Esophagus squamous epithelium (tissue), 5 donors: ENCODE data around the gene IL18BP. TPM values are rescaled to one million over a fixed set of nuclear protein-coding genes. Genes with fewer than 3 reads are reported as not detected.

Experiments used
- DNase-seq: peaks from one replicate; lab custom pipeline; 2025; lab: John Stamatoyannopoulos, UW
- H3K27ac ChIP-seq, 4 donors: fragments of 200-600 bp; sonication (generic); one replicate each; pipeline ENCODE4 v1.5.1; 2016 to 2019; ENCODE audit warnings: mild to moderate bottlenecking in 1 of 4
- H3K27me3 ChIP-seq, 4 donors: fragments of 200-600 bp; sonication (generic); 1 replicate in 3 of 4; 2 replicates in 1 of 4; pipeline versions ENCODE4 v1.5.1 to v1.6.0; 2017 to 2021; ENCODE audit warnings: antibody characterized with exemption in 1 of 4
- H3K36me3 ChIP-seq, 3 donors: fragments of 200-600 bp; sonication (generic); one replicate each; pipeline ENCODE4 v1.5.1; 2016 to 2019
- H3K4me1 ChIP-seq, 3 donors: fragments of 200-600 bp; sonication (generic); one replicate each; pipeline ENCODE4 v1.5.1; 2017 to 2019
- H3K4me3 ChIP-seq, 4 donors: fragments of 200-600 bp; sonication (generic); 1 replicate in 3 of 4; 2 replicates in 1 of 4; pipeline ENCODE4 v1.5.1; 2016 to 2019; ENCODE audit warnings: mild to moderate bottlenecking in 2 of 4, moderate library complexity in 1 of 4
- H3K9me3 ChIP-seq, 3 donors: fragments of 200-600 bp; sonication (generic); one replicate each; pipeline ENCODE4 v1.5.1; 2016 to 2019
- POLR2A ChIP-seq, 4 donors: fragments of 450-650 bp; IDR thresholded peaks; one replicate each; pipeline ENCODE4 v1.6.1; 2017; ENCODE audit warnings: antibody characterized with exemption in 4 of 4, mild to moderate bottlenecking in 4 of 4, moderate library complexity in 3 of 4
- WGBS, 2 donors: methylation state at CpG; one replicate each; pipeline ENCODE4 v1.1.5; 2018; 5-methylcytosine and 5-hydroxymethylcytosine counted together
- intact Hi-C: fragments of 100-400 bp; cut with DNase I; formaldehyde crosslinking; loops from one replicate; pipeline ENCODE4 v1.15.0; 2022
- total RNA-seq, 4 donors: library from RNA; depleted of rRNA; stranded (reverse); fragments of >200 nt; gene quantifications; one replicate each; pipeline ENCODE4 v1.1.0, GENCODE V29; 2016
- TF ChIP-seq, protein P1 (sequence below), 6 experiments: fragments of 450-650 bp in 4 of 6; fragments of 200-600 bp in 2 of 6; sonication (generic) in 2 of 6; IDR thresholded peaks; one replicate each; pipeline ENCODE4 v1.5.1; 2016 to 2019; ENCODE audit warnings: antibody characterized with exemption in 6 of 6, mild to moderate bottlenecking in 4 of 6, moderate library complexity in 4 of 6
- donor health status: DM: yes; HTN: yes; CAD: no.

The IL18BP gene
- total RNA-seq, 4 donors from 2014 or later, result 1.6 to 6.5 (median 4.8) TPM

DNA sequence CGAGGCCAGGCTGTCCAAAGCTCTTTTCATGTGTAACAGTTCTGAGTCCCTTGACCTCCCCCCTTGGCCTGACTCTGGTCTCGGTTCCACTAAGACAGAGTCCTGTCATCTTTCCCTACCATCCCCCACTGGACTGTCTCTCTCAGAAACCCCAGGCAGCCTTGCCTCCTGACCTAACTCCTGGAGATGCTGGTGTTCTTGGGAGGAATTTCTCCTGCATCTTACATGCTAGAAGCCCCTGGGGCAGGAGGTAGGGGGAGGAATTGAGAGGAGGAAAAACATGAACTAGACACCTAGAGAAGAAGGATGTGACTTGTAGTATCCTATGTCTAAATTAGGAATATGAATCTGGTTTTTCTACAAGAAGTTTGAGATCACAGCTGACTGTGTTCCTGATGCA is 648 bp upstream of the IL18BP start:
- H3K36me3 ChIP-seq, result peaks cover 0 to 64% (median 6%) of the 10 kb centered on the region in 3 donors
- H3K27ac ChIP-seq, result peak overlapping the region in 2 of 4 donors; percentile 76 to 85
- no peaks in the 10 kb centered on the region for H3K9me3 ChIP-seq
- 75 to 77% methylated on average over 2 of the region's 2 CpGs for WGBS, 2 donors
- H3K27me3 ChIP-seq, result no peaks in the 10 kb centered on the region
- DNase-seq, result no peak
- peaks cover 4 to 28% (median 23%) of the 10 kb centered on the region in 3 donors for H3K4me1 ChIP-seq
- intact Hi-C loops, result no loop called here
- H3K4me3 ChIP-seq, result no peak overlapping the region
- TF ChIP-seq POLR2A (IDR thresholded peaks at IDR 0.05), result no peak
- TF ChIP-seq, protein P1, sequence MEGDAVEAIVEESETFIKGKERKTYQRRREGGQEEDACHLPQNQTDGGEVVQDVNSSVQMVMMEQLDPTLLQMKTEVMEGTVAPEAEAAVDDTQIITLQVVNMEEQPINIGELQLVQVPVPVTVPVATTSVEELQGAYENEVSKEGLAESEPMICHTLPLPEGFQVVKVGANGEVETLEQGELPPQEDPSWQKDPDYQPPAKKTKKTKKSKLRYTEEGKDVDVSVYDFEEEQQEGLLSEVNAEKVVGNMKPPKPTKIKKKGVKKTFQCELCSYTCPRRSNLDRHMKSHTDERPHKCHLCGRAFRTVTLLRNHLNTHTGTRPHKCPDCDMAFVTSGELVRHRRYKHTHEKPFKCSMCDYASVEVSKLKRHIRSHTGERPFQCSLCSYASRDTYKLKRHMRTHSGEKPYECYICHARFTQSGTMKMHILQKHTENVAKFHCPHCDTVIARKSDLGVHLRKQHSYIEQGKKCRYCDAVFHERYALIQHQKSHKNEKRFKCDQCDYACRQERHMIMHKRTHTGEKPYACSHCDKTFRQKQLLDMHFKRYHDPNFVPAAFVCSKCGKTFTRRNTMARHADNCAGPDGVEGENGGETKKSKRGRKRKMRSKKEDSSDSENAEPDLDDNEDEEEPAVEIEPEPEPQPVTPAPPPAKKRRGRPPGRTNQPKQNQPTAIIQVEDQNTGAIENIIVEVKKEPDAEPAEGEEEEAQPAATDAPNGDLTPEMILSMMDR (IDR thresholded peaks at IDR 0.05), result no peak

DNA sequence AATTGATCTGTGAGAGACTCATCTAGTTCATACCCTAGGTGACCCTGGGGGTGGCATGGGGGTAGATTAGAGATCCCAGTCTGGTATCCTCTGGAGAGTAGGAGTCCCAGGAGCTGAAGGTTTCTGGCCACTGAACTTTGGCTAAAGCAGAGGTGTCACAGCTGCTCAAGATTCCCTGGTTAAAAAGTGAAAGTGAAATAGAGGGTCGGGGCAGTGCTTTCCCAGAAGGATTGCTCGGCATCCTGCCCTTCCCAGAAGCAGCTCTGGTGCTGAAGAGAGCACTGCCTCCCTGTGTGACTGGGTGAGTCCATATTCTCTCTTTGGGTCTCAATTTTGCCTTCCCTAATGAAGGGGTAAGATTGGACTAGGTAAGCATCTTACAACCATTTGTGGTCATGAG is 653 bp downstream of the IL18BP start:
- H3K4me3 ChIP-seq, result peak overlapping the region in 3 of 4 donors; percentile 13 to 52 (median 20)
- H3K4me1 ChIP-seq, result peaks cover 4 to 28% (median 23%) of the 10 kb centered on the region in 3 donors
- no peak for TF ChIP-seq POLR2A (IDR thresholded peaks at IDR 0.05)
- TF ChIP-seq, protein P1 (IDR thresholded peaks at IDR 0.05), result no peak
- WGBS, 2 donors, result 0 to 31% methylated on average over 2 of the region's 2 CpGs
- H3K27ac ChIP-seq, result peak overlapping the region; percentile 34 to 85 (median 66)
- H3K27me3 ChIP-seq, result no peaks in the 10 kb centered on the region
- peaks cover 9 to 67% (median 19%) of the 10 kb centered on the region in 3 donors for H3K36me3 ChIP-seq
- no peak for DNase-seq
- no peaks in the 10 kb centered on the region for H3K9me3 ChIP-seq
- intact Hi-C loops, result no loop called here

DNA sequence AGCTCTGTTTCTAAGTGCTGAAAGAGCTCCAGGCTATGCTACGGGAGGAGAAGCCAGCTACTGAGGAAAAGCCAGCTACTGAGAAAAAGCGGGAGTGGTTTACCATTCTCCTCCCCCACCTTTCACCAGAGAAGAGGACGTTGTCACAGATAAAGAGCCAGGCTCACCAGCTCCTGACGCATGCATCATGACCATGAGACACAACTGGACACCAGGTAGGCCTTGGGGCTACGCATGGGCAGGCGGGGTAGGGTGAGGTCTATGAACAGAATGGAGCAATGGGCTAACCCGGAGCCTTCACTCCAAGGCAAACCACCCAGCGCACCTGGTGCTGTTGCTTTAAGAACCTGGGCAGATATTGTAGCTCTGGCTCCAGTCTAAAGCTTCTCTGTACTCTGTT is 1.1 kb downstream of the IL18BP start:
- WGBS, 2 donors, result 50 to 56% methylated on average over 3 to 7 of the region's 8 CpGs
- Histone ChIP-seq H3K4me1 (peaks cover 4 to 28% (median 23%) of the 10 kb centered on the region in 3 donors), H3K27me3 (no peaks in the 10 kb centered on the region), H3K27ac (peak overlapping the region; percentile 34 to 85 (median 66)), H3K4me3 (peak overlapping the region in 2 of 4 donors; percentile 20 to 52), H3K9me3 (no peaks in the 10 kb centered on the region), H3K36me3 (peaks cover 13 to 67% (median 24%) of the 10 kb centered on the region in 3 donors)
- intact Hi-C loops, result no loop called here
- DNase-seq, result no peak
- TF ChIP-seq, protein P1 (IDR thresholded peaks at IDR 0.05), result no peak
- no peak for TF ChIP-seq POLR2A (IDR thresholded peaks at IDR 0.05)

DNA sequence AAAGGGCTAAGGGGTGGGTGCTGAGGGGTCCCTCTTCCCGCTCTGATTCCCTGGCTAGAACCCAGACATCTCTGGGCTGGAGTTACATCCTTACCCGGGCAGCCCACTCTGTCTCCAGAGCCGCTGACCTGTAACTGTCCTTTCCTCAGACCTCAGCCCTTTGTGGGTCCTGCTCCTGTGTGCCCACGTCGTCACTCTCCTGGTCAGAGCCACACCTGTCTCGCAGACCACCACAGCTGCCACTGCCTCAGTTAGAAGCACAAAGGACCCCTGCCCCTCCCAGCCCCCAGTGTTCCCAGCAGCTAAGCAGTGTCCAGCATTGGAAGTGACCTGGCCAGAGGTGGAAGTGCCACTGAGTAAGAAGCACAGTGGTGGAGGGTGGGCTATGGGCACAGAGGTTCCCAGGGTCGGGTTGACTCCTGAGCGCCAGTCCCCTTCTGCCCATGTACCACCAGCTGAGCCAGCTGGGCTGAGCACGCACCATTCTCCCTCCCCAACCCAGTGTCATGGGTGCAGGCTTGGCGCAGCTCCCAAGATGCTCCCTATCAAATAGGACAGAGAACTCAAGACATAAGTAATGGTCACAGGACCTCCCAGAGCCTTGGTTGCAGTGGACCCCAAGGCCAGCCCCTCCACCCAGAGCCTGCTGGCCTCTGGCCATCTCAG is 1.6 kb downstream of the IL18BP start:
- Histone ChIP-seq H3K9me3 (no peaks in the 10 kb centered on the region), H3K4me3 (peak overlapping the region in 1 of 4 donors; percentile 52), H3K36me3 (peaks cover 18 to 67% (median 29%) of the 10 kb centered on the region in 3 donors), H3K4me1 (peaks cover 4 to 34% (median 23%) of the 10 kb centered on the region in 3 donors), H3K27me3 (no peaks in the 10 kb centered on the region), H3K27ac (peak overlapping the region in 3 of 4 donors; percentile 3 to 85 (median 76))
- 75 to 83% methylated on average over 2 to 5 of the region's 10 CpGs for WGBS, 2 donors
- DNase-seq, result no peak
- TF ChIP-seq, protein P1 (IDR thresholded peaks at IDR 0.05), result no peak
- TF ChIP-seq POLR2A (IDR thresholded peaks at IDR 0.05), result no peak
- intact Hi-C loops, result no loop called here

DNA sequence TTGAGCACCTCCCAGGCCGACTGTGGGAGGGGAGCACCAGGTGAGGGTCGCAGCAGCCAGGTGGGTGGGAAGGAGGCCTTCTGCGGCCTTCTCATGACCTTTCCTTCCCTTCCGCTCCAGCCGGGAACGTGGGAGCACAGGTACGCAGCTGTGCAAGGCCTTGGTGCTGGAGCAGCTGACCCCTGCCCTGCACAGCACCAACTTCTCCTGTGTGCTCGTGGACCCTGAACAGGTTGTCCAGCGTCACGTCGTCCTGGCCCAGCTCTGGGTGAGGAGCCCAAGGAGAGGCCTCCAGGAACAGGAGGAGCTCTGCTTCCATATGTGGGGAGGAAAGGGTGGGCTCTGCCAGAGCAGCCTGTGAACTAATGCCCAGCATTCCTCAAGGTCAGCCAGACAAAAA is 2.6 kb downstream of the IL18BP start:
- Histone ChIP-seq H3K9me3 (no peaks in the 10 kb centered on the region), H3K27ac (no peak overlapping the region), H3K36me3 (peaks cover 28 to 69% (median 38%) of the 10 kb centered on the region in 3 donors), H3K4me3 (no peak overlapping the region), H3K4me1 (peaks cover 4 to 37% (median 23%) of the 10 kb centered on the region in 3 donors), H3K27me3 (no peaks in the 10 kb centered on the region)
- TF ChIP-seq POLR2A (IDR thresholded peaks at IDR 0.05), result no peak
- TF ChIP-seq, protein P1 (IDR thresholded peaks at IDR 0.05), result no peak
- intact Hi-C loops, result no loop called here
- no peak for DNase-seq
- 80% methylated on average over 1 to 5 of the region's 11 CpGs for WGBS, 2 donors
